Smooth muscle cell (in vitro differentiated cells): ENCODE data around the gene TRIM48. TPM values are rescaled to one million over a fixed set of nuclear protein-coding genes. Genes with fewer than 3 reads are reported as not detected.
"Not testable (repeated sequence)": the region's sequence is repeated elsewhere in the genome, so short reads cannot be mapped to it uniquely, and the experiment has no call there.

Experiments used
- DNase-seq: peaks from one replicate; lab custom pipeline; 2025; ENCODE audit not compliant: unreplicated experiment; lab: John Stamatoyannopoulos, UW
- H2AFZ ChIP-seq: fragments of 200-600 bp; sonication (generic); 2 replicates; pipeline ENCODE4 v1.6.0; 2016; ENCODE audit warnings: antibody characterized with exemption, low read depth, mild to moderate bottlenecking
- H3F3A ChIP-seq: fragments of 200-600 bp; sonication (generic); 2 replicates; pipeline ENCODE4 v1.6.0; 2017; ENCODE audit warnings: antibody characterized with exemption, low read depth
- H3K27ac ChIP-seq: fragments of 200-600 bp; sonication (generic); 2 replicates; pipeline ENCODE4 v1.5.1; 2016; ENCODE audit warnings: low read depth, mild to moderate bottlenecking
- H3K27me3 ChIP-seq: fragments of 200-600 bp; sonication (generic); 2 replicates; pipeline ENCODE4 v1.6.1; 2016; ENCODE audit warnings: low read depth, mild to moderate bottlenecking
- H3K36me3 ChIP-seq: fragments of 200-600 bp; sonication (generic); 2 replicates; pipeline ENCODE4 v1.5.1; 2016; ENCODE audit warnings: low read depth
- H3K4me1 ChIP-seq: fragments of 200-600 bp; sonication (generic); 2 replicates; pipeline ENCODE4 v1.5.1; 2016; ENCODE audit warnings: low read depth
- H3K4me2 ChIP-seq: fragments of 200-600 bp; sonication (generic); 2 replicates; pipeline ENCODE4 v1.6.0; 2016; ENCODE audit warnings: mild to moderate bottlenecking
- H3K4me3 ChIP-seq: fragments of 200-600 bp; sonication (generic); 2 replicates; pipeline ENCODE4 v1.5.1; 2016; ENCODE audit warnings: mild to moderate bottlenecking
- H3K79me2 ChIP-seq: fragments of 200-600 bp; sonication (generic); 2 replicates; pipeline ENCODE4 v1.6.0; 2016; ENCODE audit warnings: low read depth, mild to moderate bottlenecking
- H3K9ac ChIP-seq: fragments of 200-600 bp; sonication (generic); 2 replicates; pipeline ENCODE4 v1.6.0; 2016; ENCODE audit warnings: low read depth
- H3K9me3 ChIP-seq: fragments of 200-600 bp; sonication (generic); replicated peaks from 2 replicates; pipeline ENCODE4 v1.5.1; 2016; ENCODE audit warnings: low read depth
- H4K20me1 ChIP-seq: fragments of 200-600 bp; sonication (generic); 2 replicates; pipeline ENCODE4 v1.6.0; 2016; ENCODE audit warnings: low read depth
- WGBS: methylation state at CpG from one replicate; pipeline ENCODE4 v1.1.7; 2016; ENCODE audit warnings: low lambda C conversion rate; 5-methylcytosine and 5-hydroxymethylcytosine counted together
- polyA plus RNA-seq: library from polyadenylated mRNA; unstranded; fragments of >200 nt; fragmentation: Nextera tagmentation; extraction: Ambion mirVana; gene quantifications from 2 replicates; pipeline ENCODE4 v1.2.1, GENCODE V29; 2016
- small RNA-seq: library from RNA; depleted of rRNA; stranded (forward); fragments of <200 nt; gene quantifications from one replicate; pipeline ENCODE3, GENCODE V24; 2014
- total RNA-seq: library from RNA; depleted of rRNA; stranded (reverse); fragments of >200 nt; gene quantifications from 2 replicates; pipeline ENCODE4 v1.2.3, GENCODE V29; 2014
- TF ChIP-seq, protein P1 (sequence below): fragments of 200-600 bp; sonication (generic); IDR thresholded peaks from 2 replicates; pipeline ENCODE4 v1.5.1; 2017; ENCODE audit warnings: borderline replicate concordance, mild to moderate bottlenecking, antibody characterized with exemption; ENCODE audit not compliant: insufficient read depth, poor library complexity, severe bottlenecking

TRIM48 gene, protein sequence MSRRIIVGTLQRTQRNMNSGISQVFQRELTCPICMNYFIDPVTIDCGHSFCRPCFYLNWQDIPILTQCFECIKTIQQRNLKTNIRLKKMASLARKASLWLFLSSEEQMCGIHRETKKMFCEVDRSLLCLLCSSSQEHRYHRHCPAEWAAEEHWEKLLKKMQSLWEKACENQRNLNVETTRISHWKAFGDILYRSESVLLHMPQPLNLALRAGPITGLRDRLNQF
- total RNA-seq = not detected in 2 replicates
- not detected in 2 replicates for polyA plus RNA-seq

GRCh38 chr11:55261855-55262254, at the start of gene TRIM48:
Gene TRIM48 (plus strand): TSS chr11:55262155. CDS start chr11:55262268, 113 bp downstream.
- not testable (repeated sequence) for H3K9me3 ChIP-seq, DNase-seq, H3K36me3 ChIP-seq, H3K4me3 ChIP-seq, H3K9ac ChIP-seq, H3K4me2 ChIP-seq, H3K27ac ChIP-seq, H2AFZ ChIP-seq, H3F3A ChIP-seq, H3K4me1 ChIP-seq, H3K27me3 ChIP-seq, H4K20me1 ChIP-seq, H3K79me2 ChIP-seq
- WGBS = 44% methylated on average over 2 of the region's 2 CpGs

- not testable (repeated sequence) for H2AFZ ChIP-seq, H3K27ac ChIP-seq, H3K36me3 ChIP-seq, H4K20me1 ChIP-seq, H3K9ac ChIP-seq, H3K27me3 ChIP-seq, H3K4me1 ChIP-seq, H3K4me3 ChIP-seq, DNase-seq, H3K79me2 ChIP-seq, H3K4me2 ChIP-seq, H3F3A ChIP-seq
- 62% methylated on average over 5 of the region's 5 CpGs for WGBS
- peaks cover 18% of the 10 kb centered on the region for H3K9me3 ChIP-seq
Observed at GRCh38 chr11:55238316-55238715, 23.6 kb upstream of the TRIM48 start.

- H3K4me3 ChIP-seq = no peak overlapping the region
- no peaks in the 10 kb centered on the region for H3K4me1 ChIP-seq
- H3K79me2 ChIP-seq = no peaks in the 10 kb centered on the region
- H3K9ac ChIP-seq = no peak overlapping the region
- TF ChIP-seq, protein P1, sequence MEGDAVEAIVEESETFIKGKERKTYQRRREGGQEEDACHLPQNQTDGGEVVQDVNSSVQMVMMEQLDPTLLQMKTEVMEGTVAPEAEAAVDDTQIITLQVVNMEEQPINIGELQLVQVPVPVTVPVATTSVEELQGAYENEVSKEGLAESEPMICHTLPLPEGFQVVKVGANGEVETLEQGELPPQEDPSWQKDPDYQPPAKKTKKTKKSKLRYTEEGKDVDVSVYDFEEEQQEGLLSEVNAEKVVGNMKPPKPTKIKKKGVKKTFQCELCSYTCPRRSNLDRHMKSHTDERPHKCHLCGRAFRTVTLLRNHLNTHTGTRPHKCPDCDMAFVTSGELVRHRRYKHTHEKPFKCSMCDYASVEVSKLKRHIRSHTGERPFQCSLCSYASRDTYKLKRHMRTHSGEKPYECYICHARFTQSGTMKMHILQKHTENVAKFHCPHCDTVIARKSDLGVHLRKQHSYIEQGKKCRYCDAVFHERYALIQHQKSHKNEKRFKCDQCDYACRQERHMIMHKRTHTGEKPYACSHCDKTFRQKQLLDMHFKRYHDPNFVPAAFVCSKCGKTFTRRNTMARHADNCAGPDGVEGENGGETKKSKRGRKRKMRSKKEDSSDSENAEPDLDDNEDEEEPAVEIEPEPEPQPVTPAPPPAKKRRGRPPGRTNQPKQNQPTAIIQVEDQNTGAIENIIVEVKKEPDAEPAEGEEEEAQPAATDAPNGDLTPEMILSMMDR = no peak
- no peaks in the 10 kb centered on the region for H4K20me1 ChIP-seq
- H3F3A ChIP-seq = no peaks in the 10 kb centered on the region
- no peak for DNase-seq
- no peak overlapping the region for H2AFZ ChIP-seq
- no peak overlapping the region for H3K27ac ChIP-seq
- peaks cover 8% of the 10 kb centered on the region for H3K9me3 ChIP-seq
- H3K27me3 ChIP-seq = no peaks in the 10 kb centered on the region
- no peak overlapping the region for H3K4me2 ChIP-seq
- H3K36me3 ChIP-seq = no peaks in the 10 kb centered on the region
- WGBS = 72% methylated on average over 5 of the region's 5 CpGs
Observed at GRCh38 chr11:55263081-55263480, 1.1 kb downstream of the TRIM48 start.

Small RNA genes lying within 50 kb of the gene (small RNA-seq; reads per million reads assigned to genes)
- not detected for gene AP005597.4

Other genes starting within 250 kb of the TRIM48 start
- not detected in 2 replicates for gene OR4A16, start 81.0 kb downstream of the TRIM48 start, total RNA-seq
- not detected in 2 replicates for gene OR4A16, start 81.0 kb downstream of the TRIM48 start, polyA plus RNA-seq
- gene OR4A15, start 105.8 kb downstream of the TRIM48 start, total RNA-seq = not detected in 2 replicates
- gene OR4A15, start 105.8 kb downstream of the TRIM48 start, polyA plus RNA-seq = not detected in 2 replicates